Transverse colon (tissue), 4 donors: ENCODE results near the gene KRIT1.

ENCODE experiments used
- CTCF ChIP-seq, 5 experiments: fragments of 200-600 bp in 3 of 5; fragments of 450-650 bp in 2 of 5; sonication (generic) in 3 of 5; IDR thresholded peaks; 1 replicate in 2 of 5; 2 replicates in 3 of 5; pipeline ENCODE4 v1.5.1; 2016 to 2017; ENCODE audit warnings: antibody characterized with exemption in 5 of 5, inconsistent platforms in 3 of 5, mild to moderate bottlenecking in 2 of 5, moderate library complexity in 1 of 5
- EP300 ChIP-seq: sonication (generic); formaldehyde crosslinking; IDR thresholded peaks from one replicate; pipeline ENCODE4 v1.6.1; 2017; ENCODE audit warnings: antibody characterized with exemption, low read depth
- POLR2A ChIP-seq: fragments of 450-650 bp; IDR thresholded peaks from one replicate; pipeline ENCODE4 v1.6.1; 2016; ENCODE audit warnings: antibody characterized with exemption, mild to moderate bottlenecking, moderate library complexity
- POLR2AphosphoS5 ChIP-seq, 3 donors: sonication (generic); formaldehyde crosslinking; IDR thresholded peaks; one replicate each; pipeline ENCODE4 v1.6.1; 2016; ENCODE audit warnings: antibody characterized with exemption in 3 of 3

GRCh38 chr7:92292981-92293380, 47.3 kb upstream of the KRIT1 start:
- TF ChIP-seq CTCF (IDR thresholded peaks at IDR 0.05): no peak
- TF ChIP-seq POLR2A: no peak
- TF ChIP-seq EP300: no peak
- TF ChIP-seq POLR2AphosphoS5 (IDR thresholded peaks at IDR 0.05): no peak
